ENCODE data around the gene TRIP11. TPM values are rescaled to one million over a fixed set of nuclear protein-coding genes. Genes with fewer than 3 reads are reported as not detected.

The TRIP11 gene
- total and polyA plus RNA-seq, 8 donors = 4.2 to 58.7 (median 42.1) TPM

DNA sequence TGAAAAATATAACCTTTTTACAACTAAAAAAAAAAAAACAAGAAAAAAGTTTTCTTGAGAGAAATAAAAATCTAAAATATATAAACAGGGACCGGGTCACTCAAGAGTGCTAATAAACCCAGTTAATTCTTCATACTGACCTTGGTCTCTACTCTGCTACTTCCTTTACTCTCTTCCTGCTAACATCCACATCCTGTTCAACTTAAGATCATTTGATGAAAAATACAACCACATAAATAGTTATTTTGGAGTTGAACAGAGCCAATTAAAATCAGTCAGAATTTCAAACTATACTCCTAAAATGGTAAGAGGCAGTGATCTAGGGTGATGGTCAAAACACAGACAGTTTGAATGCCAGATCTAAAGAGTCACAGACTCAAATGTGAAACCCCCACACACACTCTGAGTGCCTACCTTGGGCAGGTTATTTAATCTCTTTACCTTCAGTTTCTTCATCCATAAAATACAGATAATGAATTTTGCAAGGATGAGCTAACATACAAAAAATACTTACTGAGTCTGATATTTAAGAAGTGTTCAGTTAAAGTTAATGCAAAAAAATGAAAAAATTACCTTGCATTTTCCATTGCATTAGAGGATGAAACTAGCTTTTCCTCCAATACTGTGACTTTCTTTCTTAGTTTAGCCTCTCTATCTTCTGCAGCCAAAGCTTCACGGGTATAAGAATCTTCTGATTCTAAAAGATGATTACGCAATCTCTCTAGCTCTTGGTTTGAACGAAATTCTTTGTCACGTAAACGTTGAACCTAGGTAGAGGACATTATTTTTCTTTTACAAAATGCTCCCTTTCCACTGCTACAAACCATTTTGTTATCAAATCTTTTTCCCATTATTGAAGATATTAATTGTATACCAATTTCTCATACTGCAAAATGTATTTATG is 40.9 kb downstream of the TRIP11 start:
- no peak for FAIRE-seq
- H3K4me1 ChIP-seq = peaks cover 0 to 18% (median 10%) of the 10 kb centered on the region in 3 donors
- TF ChIP-seq, protein P1, sequence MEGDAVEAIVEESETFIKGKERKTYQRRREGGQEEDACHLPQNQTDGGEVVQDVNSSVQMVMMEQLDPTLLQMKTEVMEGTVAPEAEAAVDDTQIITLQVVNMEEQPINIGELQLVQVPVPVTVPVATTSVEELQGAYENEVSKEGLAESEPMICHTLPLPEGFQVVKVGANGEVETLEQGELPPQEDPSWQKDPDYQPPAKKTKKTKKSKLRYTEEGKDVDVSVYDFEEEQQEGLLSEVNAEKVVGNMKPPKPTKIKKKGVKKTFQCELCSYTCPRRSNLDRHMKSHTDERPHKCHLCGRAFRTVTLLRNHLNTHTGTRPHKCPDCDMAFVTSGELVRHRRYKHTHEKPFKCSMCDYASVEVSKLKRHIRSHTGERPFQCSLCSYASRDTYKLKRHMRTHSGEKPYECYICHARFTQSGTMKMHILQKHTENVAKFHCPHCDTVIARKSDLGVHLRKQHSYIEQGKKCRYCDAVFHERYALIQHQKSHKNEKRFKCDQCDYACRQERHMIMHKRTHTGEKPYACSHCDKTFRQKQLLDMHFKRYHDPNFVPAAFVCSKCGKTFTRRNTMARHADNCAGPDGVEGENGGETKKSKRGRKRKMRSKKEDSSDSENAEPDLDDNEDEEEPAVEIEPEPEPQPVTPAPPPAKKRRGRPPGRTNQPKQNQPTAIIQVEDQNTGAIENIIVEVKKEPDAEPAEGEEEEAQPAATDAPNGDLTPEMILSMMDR (IDR thresholded peaks at IDR 0.05) = no peak
- no peaks in the 10 kb centered on the region for H3K9me3 ChIP-seq
- WGBS, 2 donors = 59 to 65% methylated on average over 6 of the region's 6 CpGs
- no peak for DNase-seq
- intact Hi-C loops (cut with DNase I) = no loop called here
- no peak for ATAC-seq
- H3K36me3 ChIP-seq = peaks cover 0 to 29% (median 3%) of the 10 kb centered on the region in 3 donors
- H3K4me3 ChIP-seq = no peak overlapping the region
- no peak overlapping the region for H3K27ac ChIP-seq
- H3K27me3 ChIP-seq = no peaks in the 10 kb centered on the region

DNA sequence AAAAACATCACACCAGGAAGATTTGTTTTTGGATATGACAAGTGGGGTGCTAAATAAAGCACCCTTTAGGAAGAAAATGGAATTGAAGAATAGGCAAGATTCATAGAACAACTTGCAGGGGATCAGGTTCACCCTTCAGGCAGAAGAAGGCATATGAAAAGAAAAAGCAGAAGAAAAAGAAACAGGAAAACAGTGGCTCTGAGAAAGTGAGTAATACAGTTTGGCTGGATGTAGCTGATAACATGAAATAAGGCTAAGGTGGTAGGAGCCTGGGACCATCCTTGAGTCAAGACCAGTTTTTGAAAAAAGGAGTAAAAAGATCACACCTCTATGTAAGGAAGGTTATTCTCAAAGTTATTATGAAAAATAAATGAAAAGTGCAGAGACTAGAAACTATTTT is 42.4 kb downstream of the TRIP11 start:
- Histone ChIP-seq H3K27ac (peak overlapping the region in 1 of 4 donors; percentile 39), H3K9me3 (no peaks in the 10 kb centered on the region), H3K4me1 (peaks cover 0 to 16% (median 6%) of the 10 kb centered on the region in 3 donors), H3K27me3 (no peaks in the 10 kb centered on the region), H3K4me3 (no peak overlapping the region), H3K36me3 (peaks cover 0 to 38% (median 3%) of the 10 kb centered on the region in 3 donors)
- DNase-seq (no peak), ATAC-seq (peak in 1 of 4 donors; percentile 22), FAIRE-seq (no peak)
- TF ChIP-seq, protein P1 (IDR thresholded peaks at IDR 0.05) = no peak
- intact Hi-C loops (cut with DNase I) = no loop called here

DNA sequence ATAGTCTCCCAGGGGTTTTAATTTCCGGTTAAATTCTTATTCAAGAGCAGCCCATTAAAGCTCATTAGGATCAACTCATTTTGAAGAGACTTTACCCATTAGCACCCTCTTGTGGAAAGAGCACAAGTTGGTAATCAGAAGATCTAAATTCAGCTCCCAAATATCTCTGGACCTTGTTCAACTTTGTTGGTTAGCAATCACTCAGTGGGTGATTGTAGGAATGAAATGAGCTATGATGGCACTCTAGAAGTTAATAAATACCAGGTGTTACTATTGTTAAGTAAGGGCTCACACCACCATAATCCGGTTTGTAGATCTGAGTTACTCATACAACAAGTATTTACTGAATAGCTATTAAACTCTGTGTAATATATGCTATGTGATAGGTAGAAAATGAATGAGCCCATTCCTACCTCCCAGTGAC is 42.9 kb downstream of the TRIP11 start:
- WGBS, 2 donors = 31 to 41% methylated on average over 2 of the region's 2 CpGs
- DNase-seq (no peak), FAIRE-seq (peak; percentile 29), ATAC-seq (peak; percentile 71 to 88 (median 84))
- peak overlapping the region in 1 of 4 donors; percentile 39 for H3K27ac ChIP-seq
- intact Hi-C loops (cut with DNase I) = no loop called here
- peaks cover 0 to 12% (median under 1%) of the 10 kb centered on the region in 3 donors for H3K4me1 ChIP-seq
- no peak overlapping the region for H3K4me3 ChIP-seq
- H3K9me3 ChIP-seq = no peaks in the 10 kb centered on the region
- TF ChIP-seq, protein P1 (IDR thresholded peaks at IDR 0.05) = peak in 1 of 4 donors; percentile 15
- no peaks in the 10 kb centered on the region for H3K27me3 ChIP-seq
- H3K36me3 ChIP-seq = peaks cover 0 to 43% (median 3%) of the 10 kb centered on the region in 3 donors

DNA sequence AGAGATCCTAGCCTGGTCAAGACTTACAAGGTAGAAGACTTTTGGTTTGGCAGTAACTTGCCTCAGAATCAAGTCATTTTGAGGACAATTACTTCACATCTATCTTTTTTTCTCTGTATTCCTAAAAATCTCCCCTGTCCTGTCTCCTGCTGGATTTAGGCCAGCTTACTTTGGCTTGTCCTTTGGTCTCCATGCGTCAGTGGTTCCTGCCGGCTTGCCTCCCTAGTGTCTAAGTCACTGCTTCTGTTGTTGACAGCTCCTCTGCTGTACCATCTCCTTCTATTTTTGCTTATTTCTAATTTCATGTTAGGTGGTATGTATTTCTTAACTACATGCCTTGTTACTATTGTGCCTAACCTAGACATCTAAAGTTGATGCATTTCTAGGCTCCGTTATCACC is 52.7 kb downstream of the TRIP11 start:
- TF ChIP-seq, protein P1 (IDR thresholded peaks at IDR 0.05) = no peak
- no peaks in the 10 kb centered on the region for H3K27me3 ChIP-seq
- peaks cover 12 to 21% (median 13%) of the 10 kb centered on the region in 3 donors for H3K4me1 ChIP-seq
- no peak overlapping the region for H3K27ac ChIP-seq
- DNase-seq = no peak
- WGBS, 2 donors = 92 to 93% methylated on average over 3 of the region's 3 CpGs
- FAIRE-seq = no peak
- H3K9me3 ChIP-seq = no peaks in the 10 kb centered on the region
- no peak overlapping the region for H3K4me3 ChIP-seq
- no peak for ATAC-seq
- intact Hi-C loops (cut with DNase I) = no loop called here
- H3K36me3 ChIP-seq = peaks cover 0 to 53% (median 0%) of the 10 kb centered on the region in 3 donors

Data from pancreas (tissue), 10 donors.